ENCODE data around the gene ATRNL1.

Gene ATRNL1

GRCh38 chr10:115580239-115580638, 487.1 kb downstream of the ATRNL1 start:
- in situ Hi-C loops (cut with MboI; ENCODE audit: low sequenced_read_pairs) = no loop called here

DNA sequence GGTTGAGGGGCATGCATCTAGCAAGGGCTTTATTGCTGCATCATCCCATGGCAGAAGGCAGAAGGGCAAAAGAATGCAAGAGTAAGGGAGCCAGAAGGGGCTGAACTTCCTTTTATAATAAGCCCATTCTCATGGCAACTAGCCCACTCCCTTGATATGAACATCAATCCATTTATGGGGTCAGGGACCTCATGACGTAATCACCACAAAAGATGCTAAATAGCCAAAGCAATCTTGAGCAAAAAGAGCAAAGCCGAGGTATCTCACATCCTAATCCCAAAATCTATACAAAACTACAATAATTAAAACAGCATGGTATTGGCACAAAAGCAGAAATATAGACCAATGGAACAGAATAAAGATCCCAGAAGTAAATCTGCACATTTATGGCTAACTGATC, 499.9 kb downstream of the ATRNL1 start:
- in situ Hi-C loops (cut with MboI; ENCODE audit: low sequenced_read_pairs) = no loop called here

DNA sequence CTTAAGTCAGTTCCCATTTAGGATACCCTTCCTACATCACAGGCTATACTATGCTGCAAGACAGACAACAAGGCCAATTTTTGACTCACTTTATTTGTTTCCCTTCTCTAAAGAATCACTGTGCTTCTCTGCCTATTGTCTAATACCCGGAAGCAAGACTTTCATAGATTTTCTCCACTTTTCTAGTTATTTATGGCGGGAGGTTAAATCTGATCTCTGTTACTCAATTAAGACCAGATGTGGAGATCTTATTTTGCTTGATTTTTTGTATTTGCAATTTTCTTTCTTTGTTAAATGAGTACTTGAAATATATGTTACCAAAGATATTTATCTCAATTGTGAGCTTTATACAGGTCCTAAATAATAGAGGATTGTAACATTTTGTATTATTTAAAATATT, 511.5 kb downstream of the ATRNL1 start:
- in situ Hi-C loops (cut with MboI; ENCODE audit: low sequenced_read_pairs) = no loop called here

DNA sequence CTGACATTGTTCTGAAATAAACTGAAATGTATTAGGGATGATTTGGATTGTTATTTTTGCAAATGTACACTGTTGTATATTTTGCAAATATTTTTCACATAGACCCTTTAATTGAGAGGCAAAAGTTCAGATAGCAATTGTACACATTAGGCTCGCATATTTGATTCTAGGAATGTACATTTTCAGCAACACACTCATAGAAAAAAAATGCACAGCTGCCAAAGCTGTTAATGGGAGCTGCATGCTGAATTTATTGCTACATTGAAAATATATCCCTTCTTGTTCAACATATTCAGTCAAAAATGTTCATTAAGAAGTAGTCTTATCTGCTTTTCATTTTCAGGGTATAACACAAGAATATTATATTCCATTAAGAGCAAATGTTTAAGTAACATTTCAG, 512.9 kb downstream of the ATRNL1 start:
- in situ Hi-C loops (cut with MboI; ENCODE audit: low sequenced_read_pairs) = no loop called here

- in situ Hi-C loops (cut with MboI; ENCODE audit: low sequenced_read_pairs) = no loop called here
Measured at GRCh38 chr10:115606741-115607140, 513.6 kb downstream of the ATRNL1 start.

DNA sequence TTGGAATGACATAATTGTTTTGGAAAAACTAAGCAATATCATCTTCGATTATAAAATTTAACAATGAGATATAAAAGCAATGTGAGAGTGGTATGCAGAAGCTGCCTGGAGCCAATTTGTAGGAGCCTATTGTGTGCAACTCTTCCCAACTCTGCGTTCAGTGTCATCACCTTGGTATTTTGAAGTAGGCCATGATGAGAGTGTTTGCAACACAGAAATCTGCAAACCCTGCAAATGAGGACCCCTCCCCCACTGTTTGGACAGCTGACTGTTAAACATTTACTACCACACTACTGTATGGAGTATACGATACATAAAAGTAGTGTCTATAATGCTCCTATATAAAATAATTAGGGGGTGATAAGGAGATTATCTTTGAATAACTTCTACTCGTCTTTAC, 531.3 kb downstream of the ATRNL1 start:
- in situ Hi-C loops (cut with MboI; ENCODE audit: low sequenced_read_pairs) = no loop called here

DNA sequence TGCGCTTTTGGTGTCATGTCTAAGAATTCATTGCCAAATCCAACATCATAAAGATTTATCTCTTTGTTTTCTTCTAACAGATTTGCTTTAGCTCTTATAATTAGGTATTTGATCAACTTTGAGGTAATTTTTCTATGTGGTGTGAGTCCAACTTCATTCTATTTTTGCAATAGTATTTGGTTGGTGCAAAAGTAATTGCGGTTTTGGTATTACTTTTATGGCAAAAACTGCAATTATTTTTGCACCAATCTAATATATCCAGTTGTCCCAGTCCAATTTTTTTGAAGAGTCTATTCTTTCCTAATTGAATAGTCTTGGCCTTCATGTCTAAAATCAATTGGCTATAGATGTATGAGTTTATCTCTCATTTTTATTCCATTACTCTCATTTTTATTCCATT, 535.5 kb downstream of the ATRNL1 start:
- in situ Hi-C loops (cut with MboI; ENCODE audit: low sequenced_read_pairs) = no loop called here

DNA sequence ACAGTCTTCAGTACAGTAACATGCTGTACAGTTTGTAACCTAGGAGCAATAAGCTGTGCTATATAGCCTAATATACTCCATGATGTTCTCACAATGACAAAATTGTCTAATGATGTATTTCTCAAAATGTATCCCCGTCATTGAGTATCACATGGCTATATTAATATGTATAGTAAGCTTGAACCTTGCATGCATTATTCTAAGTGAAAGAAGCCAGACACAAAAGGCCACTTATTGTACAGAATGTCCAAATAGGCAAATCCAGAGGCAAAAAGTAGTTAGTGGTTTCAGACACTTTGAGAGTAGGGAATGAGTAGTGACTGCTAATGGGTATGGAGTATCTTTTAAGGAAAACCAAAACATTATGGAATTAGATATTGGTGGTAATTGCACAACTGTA, 545.1 kb downstream of the ATRNL1 start:
- in situ Hi-C loops (cut with MboI; ENCODE audit: low sequenced_read_pairs) = no loop called here

DNA sequence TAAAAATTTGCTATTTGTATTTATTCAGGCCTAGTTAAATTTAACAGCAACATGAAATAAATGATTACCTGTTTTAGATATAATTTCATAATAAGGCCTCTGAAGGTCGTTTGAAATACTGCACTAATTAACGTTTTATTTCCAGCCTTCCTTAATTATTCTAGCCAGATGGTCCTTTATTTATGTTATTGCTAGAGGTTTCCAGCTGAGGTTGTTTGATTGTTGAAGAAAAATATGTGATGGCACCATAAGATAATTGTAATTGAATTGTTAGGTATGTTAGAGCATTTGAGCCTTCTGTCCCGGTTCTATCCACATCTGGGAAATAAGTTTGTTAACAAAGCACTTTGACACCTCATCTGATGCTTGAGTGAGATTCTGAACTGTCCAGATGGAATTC, 556.1 kb downstream of the ATRNL1 start:
- in situ Hi-C loops (cut with MboI; ENCODE audit: low sequenced_read_pairs) = no loop called here

- in situ Hi-C loops (cut with MboI; ENCODE audit: low sequenced_read_pairs) = no loop called here
Measured at GRCh38 chr10:115653473-115653872, 560.3 kb downstream of the ATRNL1 start.

DNA sequence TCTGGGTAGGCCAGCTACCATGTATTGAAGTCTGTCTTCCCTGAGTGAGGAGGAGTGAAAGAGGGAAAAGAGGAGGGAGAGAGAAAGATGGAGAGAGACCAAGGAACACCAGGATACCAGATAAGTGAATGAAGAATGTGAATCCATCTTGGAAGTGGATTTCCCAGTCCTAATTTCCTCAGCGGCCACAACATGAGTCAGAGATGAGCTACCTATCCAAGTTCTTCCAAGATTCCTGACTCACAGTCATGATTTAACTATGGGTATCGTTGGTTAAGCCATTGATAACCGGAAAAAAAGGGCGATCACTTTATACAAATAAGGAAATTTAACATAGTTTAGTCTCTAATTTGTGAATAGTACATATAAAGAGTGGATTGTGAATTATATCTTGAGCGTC, 561.8 kb downstream of the ATRNL1 start:
- in situ Hi-C loops (cut with MboI; ENCODE audit: low sequenced_read_pairs) = no loop called here

GRCh38 chr10:115657161-115657860, 564.1 kb downstream of the ATRNL1 start:
- in situ Hi-C loops (cut with MboI; ENCODE audit: low sequenced_read_pairs) = no loop called here

GRCh38 chr10:115659616-115660015, 566.5 kb downstream of the ATRNL1 start:
- in situ Hi-C loops (cut with MboI; ENCODE audit: low sequenced_read_pairs) = no loop called here

DNA sequence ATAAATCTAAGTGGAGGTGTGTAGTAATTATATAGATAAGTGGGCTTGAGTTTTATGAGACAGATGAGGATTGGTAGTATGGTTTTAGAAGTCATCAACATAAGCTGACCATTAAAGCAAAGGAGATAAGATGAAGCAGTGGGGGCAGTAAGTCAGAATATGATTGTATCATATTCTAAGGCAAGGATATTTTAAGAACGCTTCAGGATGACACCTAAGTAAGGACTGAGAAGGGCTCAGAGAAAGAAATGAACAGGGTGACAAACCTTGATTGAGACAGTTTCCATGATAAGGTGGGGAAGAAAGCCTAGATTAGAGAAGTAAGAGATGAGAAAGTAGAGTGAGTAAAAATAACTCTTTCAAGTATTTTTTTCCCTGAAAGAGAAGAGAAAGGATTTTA, 567.2 kb downstream of the ATRNL1 start:
- in situ Hi-C loops (cut with MboI; ENCODE audit: low sequenced_read_pairs) = no loop called here

DNA sequence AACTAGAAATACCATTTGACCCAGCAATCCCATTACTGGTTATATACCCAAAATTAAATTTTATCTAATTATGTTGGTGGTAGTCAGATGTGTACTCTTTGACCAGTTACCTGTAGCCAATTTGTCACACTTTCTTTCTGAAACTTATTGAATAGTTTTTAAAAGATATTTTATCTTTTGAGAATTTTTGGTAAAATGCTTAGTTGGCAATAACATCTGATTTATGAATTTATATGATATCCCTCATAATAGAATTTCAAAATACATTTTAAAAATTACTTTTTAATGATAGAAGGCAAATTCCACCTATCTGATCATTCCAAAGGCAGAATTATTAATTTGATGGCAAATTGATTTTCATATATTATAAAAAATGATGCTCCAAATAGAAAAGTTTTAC, 569.3 kb downstream of the ATRNL1 start:
- in situ Hi-C loops (cut with MboI; ENCODE audit: low sequenced_read_pairs) = no loop called here

GRCh38 chr10:115665549-115665948, 572.4 kb downstream of the ATRNL1 start:
- in situ Hi-C loops (cut with MboI; ENCODE audit: low sequenced_read_pairs) = no loop called here

DNA sequence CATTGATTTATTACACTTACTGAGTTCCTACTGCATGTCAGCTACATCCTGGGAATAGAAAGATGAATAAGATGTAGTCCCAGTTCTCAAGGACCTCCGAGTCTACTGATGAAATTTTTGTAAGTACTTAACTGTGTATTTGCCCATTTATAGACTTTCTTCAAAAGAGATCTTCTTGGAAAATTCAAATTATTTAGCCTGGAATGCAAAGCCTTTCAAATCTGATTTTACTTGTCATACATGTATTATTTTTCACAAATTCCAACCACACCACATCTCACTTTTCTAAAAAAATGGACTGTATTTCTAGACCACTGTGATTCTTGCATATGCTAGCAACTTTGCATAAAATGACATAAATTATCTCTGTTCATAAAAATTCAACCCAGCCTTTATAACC, 581.3 kb downstream of the ATRNL1 start:
- in situ Hi-C loops (cut with MboI; ENCODE audit: low sequenced_read_pairs) = no loop called here

DNA sequence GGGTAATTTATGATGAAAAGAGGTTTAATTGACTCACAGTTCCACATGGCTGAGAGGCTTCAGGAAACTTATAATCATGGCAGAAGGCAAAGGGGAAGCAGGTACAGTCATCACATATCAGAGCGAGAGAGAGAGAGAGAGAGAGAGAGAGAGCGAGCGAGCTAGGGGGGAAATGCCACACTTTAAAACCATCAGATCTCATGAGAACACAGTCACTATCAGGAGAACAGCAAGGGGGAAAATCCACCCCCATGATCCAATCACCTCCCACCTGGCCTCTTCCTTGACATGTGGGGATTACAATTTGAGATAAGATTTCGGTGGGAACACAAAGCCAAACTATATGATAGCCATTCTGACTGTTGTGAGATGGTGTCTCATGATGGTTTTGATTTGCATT, 603.6 kb downstream of the ATRNL1 start:
- in situ Hi-C loops (cut with MboI; ENCODE audit: low sequenced_read_pairs) = no loop called here

DNA sequence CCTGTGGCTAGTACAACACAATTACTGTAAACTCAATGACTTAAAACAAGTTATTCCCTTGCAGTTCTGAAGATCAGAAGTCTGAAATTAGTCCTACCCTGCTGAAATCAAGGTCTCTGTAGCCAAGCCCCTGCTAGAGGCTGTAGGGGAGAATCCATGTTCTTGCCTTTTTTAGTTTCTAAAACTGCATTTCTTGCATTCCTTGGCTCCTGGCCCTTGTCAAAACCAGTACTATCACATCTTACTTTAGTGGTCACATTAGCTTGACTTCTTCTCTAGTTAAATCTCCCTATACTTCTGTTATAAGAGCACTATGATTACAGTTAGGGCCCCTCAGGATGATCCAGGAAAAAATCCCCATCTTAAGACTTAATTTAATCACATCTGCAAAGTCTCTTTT, 612.9 kb downstream of the ATRNL1 start:
- in situ Hi-C loops (cut with MboI; ENCODE audit: low sequenced_read_pairs) = no loop called here

GRCh38 chr10:115706488-115707076, 613.4 kb downstream of the ATRNL1 start:
- in situ Hi-C loops (cut with MboI; ENCODE audit: low sequenced_read_pairs) = no loop called here

- in situ Hi-C loops (cut with MboI; ENCODE audit: low sequenced_read_pairs) = no loop called here
Measured at GRCh38 chr10:115710136-115710535, 617.0 kb downstream of the ATRNL1 start.

DNA sequence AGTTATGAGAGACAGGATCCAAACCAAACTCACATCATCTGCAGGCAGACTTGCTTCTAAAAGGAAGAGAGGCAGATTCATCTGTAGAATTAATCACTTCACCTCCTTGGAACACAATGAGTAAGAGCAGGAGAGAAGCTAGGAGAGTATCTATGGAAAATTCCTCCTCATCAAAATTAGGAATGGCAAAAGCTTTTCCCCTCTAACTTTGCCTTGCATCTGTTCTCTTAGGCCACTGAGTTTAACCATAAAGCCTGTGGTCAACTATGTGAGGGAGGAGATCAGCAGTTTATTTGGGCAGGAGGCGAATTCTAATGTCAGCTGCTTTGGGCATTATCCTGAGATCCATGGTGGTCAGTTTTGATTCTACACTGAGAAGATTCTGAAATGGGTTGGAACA, 618.1 kb downstream of the ATRNL1 start:
- in situ Hi-C loops (cut with MboI; ENCODE audit: low sequenced_read_pairs) = no loop called here

DNA sequence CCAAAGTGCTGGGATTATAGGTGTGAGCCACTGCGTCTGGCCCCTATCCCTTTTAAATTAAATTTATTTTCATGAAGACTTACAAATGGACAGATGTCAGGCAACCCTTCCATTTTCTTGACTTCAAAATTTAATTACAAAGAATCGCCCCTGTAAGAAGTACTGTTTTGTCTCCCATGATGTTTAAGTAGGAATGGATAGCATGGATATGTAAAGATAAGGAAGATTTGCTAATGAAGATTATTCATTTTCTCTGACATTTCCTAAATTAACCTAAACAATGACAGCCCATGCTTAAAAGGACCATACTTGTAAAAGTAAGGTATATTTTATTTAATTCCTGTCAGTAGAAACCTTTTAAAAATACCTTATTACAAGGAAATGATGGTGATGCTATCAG, 627.0 kb downstream of the ATRNL1 start:
- in situ Hi-C loops (cut with MboI; ENCODE audit: low sequenced_read_pairs) = no loop called here

All from hTERT RPE-1 (cell line).